Measurements from ENCODE around the gene WNT9A.

Gene WNT9A

GRCh38 chr1:227953022-227953412, 5.3 kb upstream of the WNT9A start (continued):
- TF ChIP-seq CTCF (tag by site-specific recombination; IDR thresholded peaks at IDR 0.05) (no peak), GLIS2 (tag by site-specific recombination; IDR thresholded peaks at IDR 0.05) (no peak), ZNF514 (tag by site-specific recombination; IDR thresholded peaks at IDR 0.05) (peak; percentile 51; the same call in 1 of the 2 replicates), ZNF391 (tag by site-specific recombination; IDR thresholded peaks at IDR 0.05; ENCODE audit: borderline replicate concordance, low read depth) (no peak)
- TF ChIP-seq, protein P1, sequence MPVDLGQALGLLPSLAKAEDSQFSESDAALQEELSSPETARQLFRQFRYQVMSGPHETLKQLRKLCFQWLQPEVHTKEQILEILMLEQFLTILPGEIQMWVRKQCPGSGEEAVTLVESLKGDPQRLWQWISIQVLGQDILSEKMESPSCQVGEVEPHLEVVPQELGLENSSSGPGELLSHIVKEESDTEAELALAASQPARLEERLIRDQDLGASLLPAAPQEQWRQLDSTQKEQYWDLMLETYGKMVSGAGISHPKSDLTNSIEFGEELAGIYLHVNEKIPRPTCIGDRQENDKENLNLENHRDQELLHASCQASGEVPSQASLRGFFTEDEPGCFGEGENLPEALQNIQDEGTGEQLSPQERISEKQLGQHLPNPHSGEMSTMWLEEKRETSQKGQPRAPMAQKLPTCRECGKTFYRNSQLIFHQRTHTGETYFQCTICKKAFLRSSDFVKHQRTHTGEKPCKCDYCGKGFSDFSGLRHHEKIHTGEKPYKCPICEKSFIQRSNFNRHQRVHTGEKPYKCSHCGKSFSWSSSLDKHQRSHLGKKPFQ (tag by site-specific recombination; IDR thresholded peaks at IDR 0.05) = no peak

GRCh38 chr1:227952374-227953021, 4.8 kb upstream of the WNT9A start:
- TF ChIP-seq GLIS2 (tag by site-specific recombination; IDR thresholded peaks at IDR 0.05) (peak; percentile 17; the same call in 1 of the 2 replicates), ZNF571 (tag by site-specific recombination; IDR thresholded peaks at IDR 0.05) (0 out of 2 replicates have a peak, but pooled peaks have one; percentile 18), ZNF514 (tag by site-specific recombination; IDR thresholded peaks at IDR 0.05) (no peak), KLF1 (tag by site-specific recombination; IDR thresholded peaks at IDR 0.05) (peak; percentile 41; the same call in 1 of the 2 replicates), ZNF660 (tag by site-specific recombination; IDR thresholded peaks at IDR 0.05) (no peak)
- H3K9me3 ChIP-seq (ENCODE audit: control insufficient read depth, insufficient read depth, low read depth, low read length) = no peaks in the 10 kb centered on the region
- H3K4me1 ChIP-seq (ENCODE audit: control insufficient read depth, insufficient read depth, low read length) = 0 out of 2 replicates have a peak, but pooled peaks cover 4% of the 10 kb centered on the region
- no peak overlapping the region for H3K4me3 ChIP-seq (ENCODE audit: low read depth, low read length)
- ChIA-PET POLR2A (no interaction called here), CTCF (interaction anchor here (0.7 to 2.9 kb wide), 4 partner anchors 10 to 190 kb away, joined by 3 to 16 read pairs (median 7); no protein-coding TSS in a partner anchor)
- no peak overlapping the region for H3K27ac ChIP-seq (ENCODE audit: extremely low read depth, low read depth, low read length)
- no peaks in the 10 kb centered on the region for H3K36me3 ChIP-seq (ENCODE audit: control insufficient read depth in 2 of 2, insufficient read depth in 1 of 2, low read length in 2 of 2)

GRCh38 chr1:227951624-227952373, 4.1 kb upstream of the WNT9A start:
- H3K9me3 ChIP-seq (ENCODE audit: control insufficient read depth, insufficient read depth, low read depth, low read length) = no peaks in the 10 kb centered on the region
- no peak overlapping the region for H3K27ac ChIP-seq (ENCODE audit: extremely low read depth, low read depth, low read length)
- H3K36me3 ChIP-seq (ENCODE audit: control insufficient read depth in 2 of 2, insufficient read depth in 1 of 2, low read length in 2 of 2) = no peaks in the 10 kb centered on the region
- H3K4me1 ChIP-seq (ENCODE audit: control insufficient read depth, insufficient read depth, low read length) = peaks cover 10% of the 10 kb centered on the region
- POLR2A ChIA-PET = no interaction called here
- CTCF ChIA-PET = interaction anchor here (0.6 to 2.9 kb wide), 5 partner anchors 37 to 609 kb away, joined by 3 to 16 read pairs (median 3); no protein-coding TSS in a partner anchor
- no peak overlapping the region for H3K4me3 ChIP-seq (ENCODE audit: low read depth, low read length)
- TF ChIP-seq ZEB2 (tag by site-specific recombination; IDR thresholded peaks at IDR 0.05) (no peak), ZNF658 (tag by site-specific recombination; IDR thresholded peaks at IDR 0.05) (no peak), ZNF23 (tag by site-specific recombination; IDR thresholded peaks at IDR 0.05; ENCODE audit: borderline replicate concordance) (no peak), ZNF629 (tag by site-specific recombination; IDR thresholded peaks at IDR 0.05) (no peak), ZNF514 (tag by site-specific recombination; IDR thresholded peaks at IDR 0.05) (no peak), SP3 (tag by site-specific recombination; IDR thresholded peaks at IDR 0.05) (no peak), ZNF169 (tag by site-specific recombination; IDR thresholded peaks at IDR 0.05) (no peak), MEIS1 (CRISPR knock-in tag; IDR thresholded peaks at IDR 0.05; ENCODE audit: borderline replicate concordance) (no peak), ZIC2 (tag by site-specific recombination; IDR thresholded peaks at IDR 0.05) (peak; percentile 33; the same call in 1 of the 2 replicates), ZNF16 (tag by site-specific recombination; IDR thresholded peaks at IDR 0.05; ENCODE audit: low read depth) (no peak), ZNF133 (tag by site-specific recombination; IDR thresholded peaks at IDR 0.05) (no peak), ZBTB21 (tag by site-specific recombination; IDR thresholded peaks at IDR 0.05) (no peak), ZNF221 (tag by site-specific recombination; IDR thresholded peaks at IDR 0.05; ENCODE audit: borderline replicate concordance) (no peak), ZNF624 (tag by site-specific recombination; IDR thresholded peaks at IDR 0.05) (no peak), ZBTB44 (tag by site-specific recombination; IDR thresholded peaks at IDR 0.05) (no peak), KLF1 (tag by site-specific recombination; IDR thresholded peaks at IDR 0.05) (peak; percentile 64), ZNF623 (tag by site-specific recombination; IDR thresholded peaks at IDR 0.05) (no peak), REPIN1 (tag by site-specific recombination; IDR thresholded peaks at IDR 0.05; ENCODE audit: low read depth) (no peak), GLIS2 (tag by site-specific recombination; IDR thresholded peaks at IDR 0.05) (no peak)
- TF ChIP-seq, protein P2, sequence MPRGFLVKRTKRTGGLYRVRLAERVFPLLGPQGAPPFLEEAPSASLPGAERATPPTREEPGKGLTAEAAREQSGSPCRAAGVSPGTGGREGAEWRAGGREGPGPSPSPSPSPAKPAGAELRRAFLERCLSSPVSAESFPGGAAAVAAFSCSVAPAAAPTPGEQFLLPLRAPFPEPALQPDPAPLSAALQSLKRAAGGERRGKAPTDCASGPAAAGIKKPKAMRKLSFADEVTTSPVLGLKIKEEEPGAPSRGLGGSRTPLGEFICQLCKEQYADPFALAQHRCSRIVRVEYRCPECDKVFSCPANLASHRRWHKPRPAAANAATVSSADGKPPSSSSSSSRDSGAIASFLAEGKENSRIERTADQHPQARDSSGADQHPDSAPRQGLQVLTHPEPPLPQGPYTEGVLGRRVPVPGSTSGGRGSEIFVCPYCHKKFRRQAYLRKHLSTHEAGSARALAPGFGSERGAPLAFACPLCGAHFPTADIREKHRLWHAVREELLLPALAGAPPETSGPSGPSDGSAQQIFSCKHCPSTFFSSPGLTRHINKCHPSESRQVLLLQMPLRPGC (tag by site-specific recombination; IDR thresholded peaks at IDR 0.05) = no peak

Measured in HEK293 (cell line).